Erythroblast (primary cell): ENCODE measurements around the gene UBE3B.

ENCODE experiments used
- GATA1 ChIP-seq: IDR thresholded peaks from 2 replicates; pipeline ENCODE4 v1.6.1; 2011; ENCODE audit warnings: low read depth, mild to moderate bottlenecking, control low read depth, low read length, moderate library complexity
- POLR2A ChIP-seq: IDR thresholded peaks from 2 replicates; pipeline ENCODE4 v1.6.1; 2011; ENCODE audit warnings: mild to moderate bottlenecking, low read length

DNA sequence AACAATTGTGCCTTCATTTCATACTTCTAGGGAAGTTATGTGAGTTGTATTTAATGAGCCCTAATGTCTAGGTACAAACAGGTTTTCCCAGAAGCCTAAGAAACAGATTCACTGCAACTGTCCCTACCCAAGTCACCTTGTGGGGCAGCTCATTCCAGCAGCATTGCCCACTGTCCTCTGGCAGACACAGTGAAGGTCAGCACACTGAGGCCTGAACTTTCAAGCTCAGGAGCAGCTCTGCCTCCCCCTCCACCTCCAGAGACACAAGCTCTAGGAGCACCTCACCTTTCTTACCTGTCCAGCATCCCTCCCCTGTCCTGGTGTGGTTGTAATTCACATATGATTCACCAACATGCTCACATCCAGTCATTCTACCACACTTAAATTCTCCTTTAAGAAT is 15.7 kb downstream of the UBE3B start:
- no peak for TF ChIP-seq POLR2A
- no peak for TF ChIP-seq GATA1
